K562 (cell line): ENCODE results near the gene TFAP2E. TPM values are rescaled to one million over a fixed set of nuclear protein-coding genes. Genes with fewer than 3 reads are reported as not detected.

ENCODE experiments used
- CBX2 ChIP-seq: fragments of 200-600 bp; sonication (generic); IDR thresholded peaks from one replicate; pipeline ENCODE4 v1.6.1; 2012; ENCODE audit warnings: mild to moderate bottlenecking, low read length, inconsistent platforms; ENCODE audit not compliant: insufficient read depth, poor library complexity, severe bottlenecking
- CBX3 ChIP-seq, 2 experiments: IDR thresholded peaks; 1 replicate in 1 of 2; 2 replicates in 1 of 2; pipeline ENCODE4 v1.6.1; 2012; ENCODE audit warnings: inconsistent platforms in 2 of 2, low read length in 2 of 2, borderline replicate concordance in 1 of 2, control low read depth in 1 of 2
- ELK1 ChIP-seq: sonication (generic); formaldehyde crosslinking; IDR thresholded peaks from 2 replicates; pipeline ENCODE4 v1.8.1; 2022; ENCODE audit warnings: missing genetic modification reagents
- ETV1 ChIP-seq: fragments of 450-650 bp; conservative IDR thresholded peaks from 2 replicates; pipeline ENCODE4 v1.6.1; 2016; ENCODE audit warnings: missing genetic modification characterization, control low read depth, low read depth, missing compliant biosample characterization
- GTF2A2 ChIP-seq: IDR thresholded peaks from 2 replicates; pipeline ENCODE4 v1.6.1; 2016; ENCODE audit warnings: mild to moderate bottlenecking, missing genetic modification characterization, missing compliant biosample characterization
- HDAC3 ChIP-seq: fragments of 450-650 bp; IDR thresholded peaks from 2 replicates; pipeline ENCODE4 v1.6.1; 2018; ENCODE audit warnings: borderline replicate concordance, mild to moderate bottlenecking, moderate library complexity; ENCODE audit not compliant: partially characterized antibody
- NFYB ChIP-seq: IDR thresholded peaks from 2 replicates; pipeline ENCODE4 v1.6.1; 2011; ENCODE audit warnings: mild to moderate bottlenecking, moderate library complexity; ENCODE audit not compliant: insufficient read length; ENCODE audit errors: extremely low read depth
- OTX1 ChIP-seq: fragments of 450-650 bp; formaldehyde crosslinking; IDR thresholded peaks from 2 replicates; pipeline ENCODE4 v1.4.0; 2022; ENCODE audit warnings: mild to moderate bottlenecking
- PML ChIP-seq: IDR thresholded peaks from 2 replicates; pipeline ENCODE4 v1.6.1; 2012; ENCODE audit warnings: low read length, inconsistent platforms
- SMC3 ChIP-seq: conservative IDR thresholded peaks from 2 replicates; pipeline ENCODE4 v1.6.1; 2011; ENCODE audit warnings: low read depth, low read length, improper control_type of control experiment; ENCODE audit not compliant: insufficient read depth
- SPI1 ChIP-seq: IDR thresholded peaks from 2 replicates; pipeline ENCODE4 v1.6.1; 2011; ENCODE audit warnings: low read depth, low read length, control low read depth, borderline replicate concordance
- SREBF1 ChIP-seq: fragments of 150-350 bp; IDR thresholded peaks from 2 replicates; pipeline ENCODE4 v1.6.1; 2014; ENCODE audit warnings: antibody characterized with exemption, low read depth, low read length, borderline replicate concordance
- SRSF1 ChIP-seq: fragments of 200-400 bp; formaldehyde crosslinking; IDR thresholded peaks from 2 replicates; pipeline ENCODE4 v1.6.1; 2017; ENCODE audit warnings: mild to moderate bottlenecking, low read depth, low read length, moderate library complexity
- ZBTB17 ChIP-seq: fragments of 450-650 bp; formaldehyde crosslinking; IDR thresholded peaks from 2 replicates; pipeline ENCODE4 v1.4.0; 2020; ENCODE audit warnings: mild to moderate bottlenecking
- ZNF12 ChIP-seq: sonication (generic); formaldehyde crosslinking; IDR thresholded peaks from 2 replicates; pipeline ENCODE4 v1.4.0; 2020; ENCODE audit warnings: mild to moderate bottlenecking, missing genetic modification reagents
- ZNF253 ChIP-seq: fragments of 250-450 bp; sonication (Bioruptor Pico); conservative IDR thresholded peaks from 2 replicates; pipeline ENCODE4 v1.6.1; 2021; ENCODE audit warnings: mild to moderate bottlenecking
- ZNF408 ChIP-seq: fragments of 250-450 bp; sonication (Bioruptor Pico); IDR thresholded peaks from 2 replicates; pipeline ENCODE4 v1.4.0; 2020; ENCODE audit warnings: low read depth, mild to moderate bottlenecking, moderate library complexity
- ZNF436 ChIP-seq: fragments of 250-450, 450-650 bp; sonication (Bioruptor Pico); formaldehyde crosslinking; IDR thresholded peaks from 2 replicates; pipeline ENCODE4 v1.7.0; 2020; ENCODE audit warnings: mild to moderate bottlenecking
- polyA plus RNA-seq, 8 experiments: library from polyadenylated mRNA; depleted of rRNA in 4 of 8; stranded (reverse) in 5 of 8; unstranded in 3 of 8; fragments of >200 nt; fragmentation: Nextera tagmentation in 2 of 8; fragmentation: Illumina TruSeq in 1 of 8; extraction: Ambion mirVana in 2 of 8; extraction: Trizol in 1 of 8; gene quantifications; 2 replicates each; pipeline versions ENCODE4 v1.2.1 to v1.2.3, GENCODE V29; 2011 to 2014; ENCODE audit warnings: inconsistent platforms in 1 of 8, missing spikeins in 1 of 8
- total RNA-seq, 7 experiments: library from RNA; depleted of rRNA in 6 of 7; stranded (reverse); fragments of >200 nt in 6 of 7; fragmentation: Illumina TruSeq in 2 of 7; extraction: Trizol in 2 of 7; gene quantifications; 2 replicates each; pipeline versions ENCODE4 v1.2.1 to v1.2.3, GENCODE V29; 2011 to 2021; ENCODE audit warnings: low replicate concordance in 1 of 7
- TF ChIP-seq, protein P1 (sequence below), 2 experiments: IDR thresholded peaks; 2 replicates each; pipeline ENCODE4 v1.6.1; 2011; ENCODE audit warnings: borderline replicate concordance in 1 of 2, control low read depth in 1 of 2, low read depth in 1 of 2, low read length in 1 of 2, mild to moderate bottlenecking in 1 of 2, mixed read lengths in 1 of 2, moderate library complexity in 1 of 2; ENCODE audit not compliant: insufficient read depth in 1 of 2, insufficient read length in 1 of 2, poor library complexity in 1 of 2, severe bottlenecking in 1 of 2; ENCODE audit errors: extremely low read depth in 1 of 2
- TF ChIP-seq, protein P2 (sequence below): fragments of 250-450 bp; sonication (Bioruptor Pico); IDR thresholded peaks from 2 replicates; pipeline ENCODE4 v1.8.0; 2021; ENCODE audit warnings: moderate library complexity, mild to moderate bottlenecking, inconsistent platforms
- TF ChIP-seq, protein P3 (sequence below): fragments of 150-350 bp; conservative IDR thresholded peaks from 2 replicates; pipeline ENCODE4 v1.6.1; 2014; ENCODE audit warnings: low read length

Gene TFAP2E
- total and polyA plus RNA-seq, 9 of the 15 experiments (the other 6 are each of a cell fraction or from before 2014, with no cell fraction given): 0.03 to 0.11 (median 0.07) TPM; not detected in 4

DNA sequence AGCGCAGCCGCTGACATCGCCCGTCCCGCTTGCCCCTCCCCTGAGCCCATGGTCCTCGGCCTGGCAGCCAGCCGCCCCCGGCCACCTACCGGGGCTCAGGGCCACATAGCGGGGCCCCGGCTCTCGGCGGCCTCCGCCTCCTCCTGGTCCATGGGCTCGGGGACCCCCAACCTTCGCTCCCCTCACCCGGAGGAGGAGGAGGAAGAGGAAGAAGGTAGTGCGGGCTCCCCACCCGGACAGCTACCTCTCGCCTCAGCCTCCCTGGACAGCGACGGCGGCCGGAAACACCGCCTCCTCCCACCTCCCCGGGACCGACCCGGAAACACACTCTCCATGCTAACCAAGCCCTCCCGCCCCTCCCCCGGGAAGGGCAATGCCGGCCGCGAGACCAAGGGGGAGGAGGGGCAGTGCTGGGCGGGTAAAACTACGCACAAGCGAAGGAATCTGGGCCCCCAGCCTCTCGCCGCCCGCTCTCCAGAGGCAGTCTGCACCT lies 15.9 kb upstream of the TFAP2E start, which contains the start of gene KIAA0319L (continued):
- no peak for TF ChIP-seq ZNF12 (CRISPR knock-in tag)
- TF ChIP-seq, protein P1, sequence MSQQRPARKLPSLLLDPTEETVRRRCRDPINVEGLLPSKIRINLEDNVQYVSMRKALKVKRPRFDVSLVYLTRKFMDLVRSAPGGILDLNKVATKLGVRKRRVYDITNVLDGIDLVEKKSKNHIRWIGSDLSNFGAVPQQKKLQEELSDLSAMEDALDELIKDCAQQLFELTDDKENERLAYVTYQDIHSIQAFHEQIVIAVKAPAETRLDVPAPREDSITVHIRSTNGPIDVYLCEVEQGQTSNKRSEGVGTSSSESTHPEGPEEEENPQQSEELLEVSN (IDR thresholded peaks at IDR 0.05; ENCODE audit: borderline replicate concordance in 1 of 2, extremely low read depth in 1 of 2, insufficient read depth in 1 of 2, insufficient read length in 1 of 2, low read depth in 1 of 2, low read length in 1 of 2, poor library complexity in 1 of 2, severe bottlenecking in 1 of 2): peak in 1 of 2 experiments; percentile 35
- TF ChIP-seq ZNF253 (CRISPR knock-in tag): no peak
- peak; percentile 67; the same call in 1 of the 2 replicates for TF ChIP-seq ETV1 (tag)
- TF ChIP-seq CBX2: no peak
- TF ChIP-seq ZNF408 (CRISPR knock-in tag): no peak
- TF ChIP-seq HDAC3: no peak
- TF ChIP-seq SREBF1: no peak
- 0 out of 2 replicates have a peak, but pooled peaks have one; percentile 56 for TF ChIP-seq SRSF1
- TF ChIP-seq, protein P2, sequence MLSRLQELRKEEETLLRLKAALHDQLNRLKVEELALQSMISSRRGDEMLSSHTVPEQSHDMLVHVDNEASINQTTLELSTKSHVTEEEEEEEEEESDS (CRISPR knock-in tag): no peak
- TF ChIP-seq ELK1 (CRISPR knock-in tag): no peak
- peak; percentile 37; the same call in 1 of the 2 replicates for TF ChIP-seq OTX1 (CRISPR knock-in tag)
- TF ChIP-seq GTF2A2 (tag): no peak
- TF ChIP-seq ZBTB17 (CRISPR knock-in tag): no peak
- TF ChIP-seq PML: peak; percentile 46; the same call in 1 of the 2 replicates
- peak in 1 of 2 experiments; percentile 25; a peak in 1 of 3 replicates for TF ChIP-seq CBX3 (IDR thresholded peaks at IDR 0.05; ENCODE audit: borderline replicate concordance in 1 of 2, low read length in 2 of 2)
- TF ChIP-seq SPI1: no peak
- TF ChIP-seq ZNF436 (CRISPR knock-in tag): no peak
- TF ChIP-seq SMC3: no peak
- TF ChIP-seq NFYB: no peak
- TF ChIP-seq, protein P3, sequence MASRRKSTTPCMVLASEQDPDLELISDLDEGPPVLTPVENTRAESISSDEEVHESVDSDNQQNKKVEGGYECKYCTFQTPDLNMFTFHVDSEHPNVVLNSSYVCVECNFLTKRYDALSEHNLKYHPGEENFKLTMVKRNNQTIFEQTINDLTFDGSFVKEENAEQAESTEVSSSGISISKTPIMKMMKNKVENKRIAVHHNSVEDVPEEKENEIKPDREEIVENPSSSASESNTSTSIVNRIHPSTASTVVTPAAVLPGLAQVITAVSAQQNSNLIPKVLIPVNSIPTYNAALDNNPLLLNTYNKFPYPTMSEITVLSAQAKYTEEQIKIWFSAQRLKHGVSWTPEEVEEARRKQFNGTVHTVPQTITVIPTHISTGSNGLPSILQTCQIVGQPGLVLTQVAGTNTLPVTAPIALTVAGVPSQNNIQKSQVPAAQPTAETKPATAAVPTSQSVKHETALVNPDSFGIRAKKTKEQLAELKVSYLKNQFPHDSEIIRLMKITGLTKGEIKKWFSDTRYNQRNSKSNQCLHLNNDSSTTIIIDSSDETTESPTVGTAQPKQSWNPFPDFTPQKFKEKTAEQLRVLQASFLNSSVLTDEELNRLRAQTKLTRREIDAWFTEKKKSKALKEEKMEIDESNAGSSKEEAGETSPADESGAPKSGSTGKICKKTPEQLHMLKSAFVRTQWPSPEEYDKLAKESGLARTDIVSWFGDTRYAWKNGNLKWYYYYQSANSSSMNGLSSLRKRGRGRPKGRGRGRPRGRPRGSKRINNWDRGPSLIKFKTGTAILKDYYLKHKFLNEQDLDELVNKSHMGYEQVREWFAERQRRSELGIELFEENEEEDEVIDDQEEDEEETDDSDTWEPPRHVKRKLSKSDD: no peak
